Body of pancreas (tissue), 4 donors: ENCODE results near the gene PCED1A. TPM values are rescaled to one million over a fixed set of nuclear protein-coding genes. Genes with fewer than 3 reads are reported as not detected.

Experiments used
- ATAC-seq: fragments of 150-250 bp; one replicate; pipeline ENCODE4 v1.9.1; 2016
- DNase-seq, 4 donors: peaks; one replicate each; pipeline ENCODE4 v3.0.0-alpha.2; 2019
- H3K27ac ChIP-seq, 4 donors: fragments of 200-600 bp; sonication (generic); 1 replicate in 3 of 4; 2 replicates in 1 of 4; pipeline versions ENCODE4 v1.5.1 to v1.6.1; 2016 to 2019; ENCODE audit warnings: mild to moderate bottlenecking in 1 of 4, mixed read lengths in 1 of 4, moderate library complexity in 1 of 4
- H3K27me3 ChIP-seq, 2 donors: fragments of 200-600 bp; sonication (generic); one replicate each; pipeline ENCODE4 v1.6.0; 2016; ENCODE audit warnings: mild to moderate bottlenecking in 1 of 2
- H3K36me3 ChIP-seq, 2 donors: fragments of 200-600 bp; sonication (generic); replicated peaks in 1 of 2; 2 replicates each; pipeline ENCODE4 v1.5.1; 2016; ENCODE audit warnings: low read depth in 2 of 2; ENCODE audit not compliant: insufficient read depth in 1 of 2
- H3K4me1 ChIP-seq: fragments of 200-600 bp; sonication (generic); one replicate; pipeline ENCODE4 v1.6.0; 2016
- H3K4me3 ChIP-seq, 2 donors: fragments of 200-600 bp; sonication (generic); 1 replicate in 1 of 2; 2 replicates in 1 of 2; pipeline ENCODE4 v1.5.1; 2016 to 2019
- H3K9me3 ChIP-seq, 3 donors: fragments of 200-600 bp; sonication (generic); 1 replicate in 2 of 3; 2 replicates in 1 of 3; pipeline ENCODE4 v1.5.1; 2016
- POLR2A ChIP-seq, 3 donors: fragments of 450-650 bp; IDR thresholded peaks; one replicate each; pipeline ENCODE4 v1.6.1; 2016; ENCODE audit warnings: antibody characterized with exemption in 3 of 3, mild to moderate bottlenecking in 2 of 3
- WGBS, 2 donors: methylation state at CpG; one replicate each; pipeline ENCODE4 v1.1.5; 2017; 5-methylcytosine and 5-hydroxymethylcytosine counted together
- intact Hi-C: fragments of 100-400 bp; cut with DNase I; formaldehyde crosslinking; loops from one replicate; pipeline ENCODE4 v1.15.1; 2023
- total RNA-seq, 2 donors: library from RNA; depleted of rRNA; stranded (reverse); fragments of >200 nt; gene quantifications; one replicate each; pipeline ENCODE4 v1.1.0, GENCODE V29; 2016
- TF ChIP-seq, protein P1 (sequence below), 7 experiments: fragments of 450-650 bp in 4 of 7; fragments of 200-600 bp in 3 of 7; sonication (generic) in 3 of 7; IDR thresholded peaks; one replicate each; pipeline ENCODE4 v1.5.1; 2016 to 2019; ENCODE audit warnings: antibody characterized with exemption in 7 of 7

The PCED1A gene
- total RNA-seq, 2 donors from 2014 or later = 26.5 to 48.1 TPM

DNA sequence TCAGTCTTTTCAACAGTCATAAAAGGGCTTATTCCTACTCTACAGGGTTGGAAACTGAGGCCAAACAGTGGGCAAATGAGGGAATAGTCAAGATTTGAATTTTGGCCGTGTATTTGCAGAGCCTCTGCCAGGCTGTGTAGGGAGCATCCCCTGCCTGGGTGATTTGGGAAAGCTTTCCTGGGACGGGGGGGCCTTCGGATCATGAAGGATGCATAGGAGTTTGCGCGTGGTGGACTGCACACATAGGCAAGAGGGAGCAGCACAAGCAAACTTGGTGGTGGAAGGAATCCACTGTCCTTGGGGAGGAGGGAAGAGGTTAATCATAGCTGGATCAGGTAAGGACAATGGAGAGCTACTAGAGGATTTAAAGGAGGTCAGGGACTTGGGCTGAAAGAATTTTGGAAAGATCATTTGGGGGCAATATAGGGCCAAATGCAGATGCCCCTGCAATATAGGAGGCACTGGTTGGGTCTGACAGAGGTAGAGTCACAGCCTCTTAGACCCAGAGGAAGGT, 35.3 kb upstream of the PCED1A start:
- Histone ChIP-seq H3K4me3 (no peak overlapping the region), H3K9me3 (no peaks in the 10 kb centered on the region), H3K36me3 (no peaks in the 10 kb centered on the region), H3K27ac (no peak overlapping the region), H3K4me1 (peaks cover 42% of the 10 kb centered on the region), H3K27me3 (no peaks in the 10 kb centered on the region)
- intact Hi-C loops = no loop called here
- 93 to 94% methylated on average over 5 of the region's 5 CpGs for WGBS, 2 donors
- no peak for TF ChIP-seq POLR2A (IDR thresholded peaks at IDR 0.05)
- TF ChIP-seq, protein P1, sequence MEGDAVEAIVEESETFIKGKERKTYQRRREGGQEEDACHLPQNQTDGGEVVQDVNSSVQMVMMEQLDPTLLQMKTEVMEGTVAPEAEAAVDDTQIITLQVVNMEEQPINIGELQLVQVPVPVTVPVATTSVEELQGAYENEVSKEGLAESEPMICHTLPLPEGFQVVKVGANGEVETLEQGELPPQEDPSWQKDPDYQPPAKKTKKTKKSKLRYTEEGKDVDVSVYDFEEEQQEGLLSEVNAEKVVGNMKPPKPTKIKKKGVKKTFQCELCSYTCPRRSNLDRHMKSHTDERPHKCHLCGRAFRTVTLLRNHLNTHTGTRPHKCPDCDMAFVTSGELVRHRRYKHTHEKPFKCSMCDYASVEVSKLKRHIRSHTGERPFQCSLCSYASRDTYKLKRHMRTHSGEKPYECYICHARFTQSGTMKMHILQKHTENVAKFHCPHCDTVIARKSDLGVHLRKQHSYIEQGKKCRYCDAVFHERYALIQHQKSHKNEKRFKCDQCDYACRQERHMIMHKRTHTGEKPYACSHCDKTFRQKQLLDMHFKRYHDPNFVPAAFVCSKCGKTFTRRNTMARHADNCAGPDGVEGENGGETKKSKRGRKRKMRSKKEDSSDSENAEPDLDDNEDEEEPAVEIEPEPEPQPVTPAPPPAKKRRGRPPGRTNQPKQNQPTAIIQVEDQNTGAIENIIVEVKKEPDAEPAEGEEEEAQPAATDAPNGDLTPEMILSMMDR (IDR thresholded peaks at IDR 0.05) = no peak
- ATAC-seq (no peak), DNase-seq (no peak)

DNA sequence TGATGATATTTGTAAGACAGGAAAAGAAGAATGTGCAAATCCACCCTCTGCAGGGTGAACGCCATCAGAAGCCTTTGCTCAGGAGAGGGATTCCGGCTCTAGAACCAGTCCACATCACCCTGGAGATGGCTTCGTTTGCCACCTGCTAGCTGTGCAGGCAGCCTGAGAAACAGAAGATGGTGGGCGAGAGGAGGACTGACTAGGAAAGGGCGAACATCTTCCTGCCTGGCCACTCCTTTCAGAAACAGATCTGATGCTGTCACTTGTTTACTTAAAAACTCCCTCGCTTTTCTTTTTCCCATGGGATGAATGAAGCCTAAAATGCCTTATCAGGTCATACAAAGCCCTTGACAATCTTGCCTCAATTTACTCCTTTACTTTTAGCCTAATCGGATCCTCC, 34.0 kb upstream of the PCED1A start:
- Histone ChIP-seq H3K4me3 (peak overlapping the region in 1 of 2 donors; percentile 93), H3K4me1 (peaks cover 37% of the 10 kb centered on the region), H3K27me3 (no peaks in the 10 kb centered on the region), H3K27ac (no peak overlapping the region), H3K36me3 (no peaks in the 10 kb centered on the region), H3K9me3 (no peaks in the 10 kb centered on the region)
- intact Hi-C loops = no loop called here
- 21 to 24% methylated on average over 7 of the region's 7 CpGs for WGBS, 2 donors
- ATAC-seq = no peak
- TF ChIP-seq POLR2A (IDR thresholded peaks at IDR 0.05) = no peak
- TF ChIP-seq, protein P1 (IDR thresholded peaks at IDR 0.05) = no peak
- DNase-seq = no peak

DNA sequence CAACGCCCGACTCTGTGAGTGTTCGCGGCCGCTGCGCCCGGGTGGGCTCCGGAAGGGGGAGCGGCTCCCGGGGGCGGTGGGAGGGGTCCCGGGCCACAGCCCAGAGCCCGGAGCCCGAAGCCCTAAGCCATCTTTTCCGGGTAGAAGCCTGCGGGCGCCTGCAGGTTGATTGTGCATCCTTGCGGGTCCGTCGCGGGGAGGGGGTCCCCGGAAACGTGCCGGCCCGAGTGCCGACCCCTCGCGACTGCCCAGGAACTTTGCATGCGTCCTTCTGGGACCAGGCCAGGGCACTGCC, 33.2 kb upstream of the PCED1A start:
- no peak for ATAC-seq
- H3K4me1 ChIP-seq = peaks cover 37% of the 10 kb centered on the region

DNA sequence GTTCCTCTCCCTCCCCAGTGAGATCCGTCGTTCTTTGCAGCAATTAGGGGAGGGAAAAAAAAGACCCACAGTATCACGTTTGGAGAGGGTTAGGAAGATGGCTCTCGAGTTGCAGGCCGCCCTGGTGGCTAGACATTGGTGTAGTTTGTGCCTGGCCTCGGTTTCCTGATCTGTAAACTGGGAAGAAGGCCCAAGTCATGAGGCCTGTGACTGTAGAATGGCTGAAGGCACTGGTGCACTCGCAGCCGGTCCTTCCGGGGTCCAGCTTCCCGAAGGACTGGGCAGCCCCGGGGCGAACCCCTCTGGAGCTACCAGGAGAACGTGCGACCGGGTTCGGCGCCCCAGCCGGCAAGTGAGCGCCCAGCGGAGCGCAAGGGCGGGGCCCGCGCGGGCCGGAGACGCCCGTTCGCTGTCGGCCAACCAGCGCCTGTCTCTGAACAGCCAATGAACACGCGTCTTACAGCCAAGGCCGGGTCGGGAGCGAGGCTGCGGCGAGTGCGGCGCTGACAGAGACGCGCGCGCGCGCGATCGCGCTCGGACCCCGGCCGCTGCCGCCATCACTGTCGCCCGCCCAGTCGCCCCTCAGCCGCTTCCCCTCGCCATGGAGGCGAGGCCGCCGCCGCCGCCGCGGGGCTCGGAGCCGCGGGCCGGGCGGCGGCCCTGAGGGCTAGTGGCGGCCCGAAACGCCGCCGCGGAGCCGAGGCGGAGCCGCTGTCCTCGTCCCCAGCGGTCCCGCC, 32.7 kb upstream of the PCED1A start, which contains the start of gene PTPRA:
Gene PTPRA (plus strand): TSS at position 472 of the 737 bp plus-strand sequence. CDS start 90,797 bp downstream, outside the sequence.
- intact Hi-C loops = no loop called here

More for the DNA sequence above, 33.2 kb upstream of the PCED1A start:
- Histone ChIP-seq H3K9me3 (no peaks in the 10 kb centered on the region), H3K4me3 (peak overlapping the region; percentile 61 to 93), H3K27ac (peak overlapping the region in 3 of 4 donors; percentile 42 to 84 (median 65)), H3K27me3 (no peaks in the 10 kb centered on the region), H3K36me3 (no peaks in the 10 kb centered on the region)
- WGBS, 2 donors = 0 to 1% methylated on average over 19 to 23 of the region's 29 CpGs
- DNase-seq = peak; percentile 32 to 44 (median 40)
- TF ChIP-seq, protein P1 (IDR thresholded peaks at IDR 0.05) = no peak
- TF ChIP-seq POLR2A (IDR thresholded peaks at IDR 0.05) = no peak
- intact Hi-C loops = no loop called here

More for the DNA sequence above, 32.7 kb upstream of the PCED1A start, which contains the start of gene PTPRA:
- Histone ChIP-seq H3K27ac (peak within 1 kb of the TSS in 3 of 4 donors; percentile 42 to 84 (median 65)), H3K9me3 (no peaks in the 10 kb centered on the region), H3K36me3 (no peaks in the 10 kb centered on the region), H3K4me3 (peak within 1 kb of the TSS; percentile 61 to 93), H3K4me1 (peaks cover 37% of the 10 kb centered on the region), H3K27me3 (no peaks in the 10 kb centered on the region)
- WGBS, 2 donors = 0% methylated on average over 18 to 28 of the region's 83 CpGs
- TF ChIP-seq POLR2A (IDR thresholded peaks at IDR 0.05) = peak; percentile 64 to 82 (median 82)
- TF ChIP-seq, protein P1 (IDR thresholded peaks at IDR 0.05) = no peak
- DNase-seq = peak; percentile 89 to 93 (median 92)
- ATAC-seq = peak; percentile 97
